GM23338 (cell line): ENCODE results near the gene NOP9.

Experiments
- CTCF ChIP-seq, 2 experiments: fragments of 200-600 bp in 1 of 2; sonication (generic) in 1 of 2; conservative IDR thresholded peaks; 2 replicates each; pipeline versions ENCODE4 v1.5.1 to v1.6.1; 2016 to 2017; ENCODE audit warnings: antibody characterized with exemption in 2 of 2, low read depth in 2 of 2, mild to moderate bottlenecking in 2 of 2, moderate library complexity in 1 of 2
- EZH2 ChIP-seq: fragments of 200-600 bp; sonication (generic); IDR thresholded peaks from one replicate; pipeline ENCODE4 v1.8.0; 2017; ENCODE audit warnings: antibody characterized with exemption, mild to moderate bottlenecking, low read depth; ENCODE audit not compliant: unreplicated experiment
- EZH2phosphoT487 ChIP-seq: fragments of 200-600 bp; sonication (generic); IDR thresholded peaks from one replicate; pipeline ENCODE4 v1.8.1; 2018; ENCODE audit warnings: antibody characterized with exemption; ENCODE audit not compliant: unreplicated experiment
- POLR2AphosphoS5 ChIP-seq: IDR thresholded peaks from 2 replicates; pipeline ENCODE4 v1.6.1; 2016; ENCODE audit warnings: antibody characterized with exemption, low read depth
- STAT1 ChIP-seq: IDR thresholded peaks from one replicate; pipeline ENCODE4 v1.6.1; 2016; ENCODE audit warnings: antibody characterized with exemption; ENCODE audit not compliant: unreplicated experiment

GRCh38 chr14:24266344-24267244 is 33.1 kb upstream of the NOP9 start:
- TF ChIP-seq STAT1, result no peak
- TF ChIP-seq EZH2, result no peak
- no peak for TF ChIP-seq CTCF (conservative IDR thresholded peaks at IDR 0.05; ENCODE audit: low read depth in 2 of 2)
- TF ChIP-seq POLR2AphosphoS5, result no peak
- no peak for TF ChIP-seq EZH2phosphoT487
